Stimulated activated effector memory CD8-positive, alpha-beta T cell treated with anti-CD3 and anti-CD28 coated beads, Interleukin-12 subunit alpha, Interleukin-12 subunit beta, amount 100 ng/mL, for 72 hours (primary cell): ENCODE results near the gene RIT2.
"Not testable (repeated sequence)": the region's sequence is repeated elsewhere in the genome, so short reads cannot be mapped to it uniquely, and the experiment has no call there.

Experiments used
- ATAC-seq: fragments of 150-1000 bp; cut with Tn5 transposase; 2 replicates; pipeline ENCODE4 v1.10.0; 2021
- DNase-seq, 2 donors: peaks; one replicate each; pipeline ENCODE4 v3.0.0; 2021 to 2022; ENCODE audit warnings: low spot score in 2 of 2
- H3K27ac Mint-ChIP-seq: one replicate; pipeline ENCODE4 v1.8.0; 2022; ENCODE audit warnings: mild to moderate bottlenecking, mixed read lengths
- H3K36me3 Mint-ChIP-seq: one replicate; pipeline ENCODE4 v1.8.0; 2022; ENCODE audit warnings: mild to moderate bottlenecking, mixed read lengths
- H3K4me1 Mint-ChIP-seq: one replicate; pipeline ENCODE4 v1.8.0; 2022; ENCODE audit warnings: mixed read lengths
- H3K4me3 Mint-ChIP-seq: one replicate; pipeline ENCODE4 v1.8.0; 2022; ENCODE audit warnings: mild to moderate bottlenecking, mixed read lengths
- H3K9me3 Mint-ChIP-seq: one replicate; pipeline ENCODE4 v1.8.0; 2022; ENCODE audit warnings: mixed read lengths

RIT2 gene

GRCh38 chr18:42773870-42774269, 341.6 kb downstream of the RIT2 start:
- H3K4me1 Mint-ChIP-seq, result no peaks in the 10 kb centered on the region
- H3K36me3 Mint-ChIP-seq, result no peaks in the 10 kb centered on the region
- ATAC-seq (no peak), DNase-seq (no peak)
- H3K4me3 Mint-ChIP-seq, result no peak overlapping the region
- peaks cover 16% of the 10 kb centered on the region for H3K9me3 Mint-ChIP-seq
- H3K27ac Mint-ChIP-seq, result no peak overlapping the region

- no peak overlapping the region for H3K4me3 Mint-ChIP-seq
- no peak overlapping the region for H3K27ac Mint-ChIP-seq
- H3K4me1 Mint-ChIP-seq, result no peaks in the 10 kb centered on the region
- no peak for ATAC-seq
- H3K36me3 Mint-ChIP-seq, result no peaks in the 10 kb centered on the region
- H3K9me3 Mint-ChIP-seq, result peaks cover 13% of the 10 kb centered on the region
- DNase-seq, result no peak
Observed at GRCh38 chr18:42771936-42772335, 343.5 kb downstream of the RIT2 start.

GRCh38 chr18:42765302-42765701, 350.2 kb downstream of the RIT2 start:
- DNase-seq (no peak), ATAC-seq (no peak)
- no peak overlapping the region for H3K4me3 Mint-ChIP-seq

GRCh38 chr18:42760290-42760689, 355.2 kb downstream of the RIT2 start:
- peaks cover 18% of the 10 kb centered on the region for H3K9me3 Mint-ChIP-seq
- no peaks in the 10 kb centered on the region for H3K36me3 Mint-ChIP-seq
- DNase-seq (no peak), ATAC-seq (no peak)
- H3K4me3 Mint-ChIP-seq, result no peak overlapping the region
- H3K4me1 Mint-ChIP-seq, result no peaks in the 10 kb centered on the region
- H3K27ac Mint-ChIP-seq, result no peak overlapping the region

More at GRCh38 chr18:42765302-42765701, 350.2 kb downstream of the RIT2 start:
- H3K4me1 Mint-ChIP-seq, result no peaks in the 10 kb centered on the region
- no peaks in the 10 kb centered on the region for H3K36me3 Mint-ChIP-seq
- H3K27ac Mint-ChIP-seq, result no peak overlapping the region
- H3K9me3 Mint-ChIP-seq, result peaks cover 8% of the 10 kb centered on the region

- no peak for ATAC-seq
- no peak for DNase-seq
- Mint-ChIP-seq H3K27ac (no peak overlapping the region), H3K4me3 (no peak overlapping the region), H3K9me3 (peaks cover 18% of the 10 kb centered on the region), H3K4me1 (no peaks in the 10 kb centered on the region), H3K36me3 (no peaks in the 10 kb centered on the region)
Observed at GRCh38 chr18:42758852-42759251, 356.6 kb downstream of the RIT2 start.

GRCh38 chr18:42756214-42756613, 359.3 kb downstream of the RIT2 start:
- DNase-seq (no peak), ATAC-seq (no peak)
- H3K36me3 Mint-ChIP-seq, result no peaks in the 10 kb centered on the region
- H3K27ac Mint-ChIP-seq, result no peak overlapping the region
- peaks cover 17% of the 10 kb centered on the region for H3K9me3 Mint-ChIP-seq
- H3K4me1 Mint-ChIP-seq, result no peaks in the 10 kb centered on the region
- H3K4me3 Mint-ChIP-seq, result no peak overlapping the region

- H3K36me3 Mint-ChIP-seq, result no peaks in the 10 kb centered on the region
- H3K27ac Mint-ChIP-seq, result no peak overlapping the region
- H3K9me3 Mint-ChIP-seq, result peaks cover 13% of the 10 kb centered on the region
- H3K4me1 Mint-ChIP-seq, result no peaks in the 10 kb centered on the region
- ATAC-seq, result no peak
- H3K4me3 Mint-ChIP-seq, result no peak overlapping the region
- no peak for DNase-seq
Observed at GRCh38 chr18:42752916-42753315, 362.6 kb downstream of the RIT2 start.

- no peak for ATAC-seq
- no peak overlapping the region for H3K27ac Mint-ChIP-seq
- DNase-seq, result no peak
- H3K36me3 Mint-ChIP-seq, result no peaks in the 10 kb centered on the region
- peaks cover 10% of the 10 kb centered on the region for H3K9me3 Mint-ChIP-seq
- H3K4me3 Mint-ChIP-seq, result no peak overlapping the region
- no peaks in the 10 kb centered on the region for H3K4me1 Mint-ChIP-seq
Observed at GRCh38 chr18:42746794-42747193, 368.7 kb downstream of the RIT2 start.

- no peak overlapping the region for H3K4me3 Mint-ChIP-seq
- peaks cover 10% of the 10 kb centered on the region for H3K9me3 Mint-ChIP-seq
- DNase-seq, result no peak
- H3K27ac Mint-ChIP-seq, result no peak overlapping the region
- H3K4me1 Mint-ChIP-seq, result no peaks in the 10 kb centered on the region
- no peaks in the 10 kb centered on the region for H3K36me3 Mint-ChIP-seq
- no peak for ATAC-seq
Observed at GRCh38 chr18:42745931-42746330, 369.6 kb downstream of the RIT2 start.

GRCh38 chr18:42745171-42745570, 370.3 kb downstream of the RIT2 start:
- peaks cover 6% of the 10 kb centered on the region for H3K9me3 Mint-ChIP-seq
- H3K4me1 Mint-ChIP-seq, result no peaks in the 10 kb centered on the region
- no peak for ATAC-seq
- H3K27ac Mint-ChIP-seq, result no peak overlapping the region
- DNase-seq, result no peak
- H3K4me3 Mint-ChIP-seq, result no peak overlapping the region
- H3K36me3 Mint-ChIP-seq, result no peaks in the 10 kb centered on the region

GRCh38 chr18:42743373-42744138, 371.9 kb downstream of the RIT2 start:
- Mint-ChIP-seq H3K27ac (no peak overlapping the region), H3K9me3 (peaks cover 6% of the 10 kb centered on the region), H3K4me3 (no peak overlapping the region), H3K4me1 (no peaks in the 10 kb centered on the region), H3K36me3 (no peaks in the 10 kb centered on the region)
- ATAC-seq (no peak), DNase-seq (no peak)

- H3K9me3 Mint-ChIP-seq, result peaks cover 11% of the 10 kb centered on the region
- no peak overlapping the region for H3K27ac Mint-ChIP-seq
- no peaks in the 10 kb centered on the region for H3K36me3 Mint-ChIP-seq
- no peak overlapping the region for H3K4me3 Mint-ChIP-seq
- DNase-seq (no peak), ATAC-seq (no peak)
- H3K4me1 Mint-ChIP-seq, result no peaks in the 10 kb centered on the region
Observed at GRCh38 chr18:42742969-42743368, 372.5 kb downstream of the RIT2 start.

- DNase-seq, result no peak
- peaks cover 16% of the 10 kb centered on the region for H3K9me3 Mint-ChIP-seq
- no peaks in the 10 kb centered on the region for H3K4me1 Mint-ChIP-seq
- no peak overlapping the region for H3K4me3 Mint-ChIP-seq
- H3K27ac Mint-ChIP-seq, result no peak overlapping the region
- ATAC-seq, result no peak
- H3K36me3 Mint-ChIP-seq, result no peaks in the 10 kb centered on the region
Observed at GRCh38 chr18:42742474-42742873, 373.0 kb downstream of the RIT2 start.

- H3K9me3 Mint-ChIP-seq, result peaks cover 16% of the 10 kb centered on the region
- not testable (repeated sequence) for H3K4me3 Mint-ChIP-seq, H3K36me3 Mint-ChIP-seq, ATAC-seq, H3K27ac Mint-ChIP-seq, H3K4me1 Mint-ChIP-seq, DNase-seq
Observed at GRCh38 chr18:42741805-42742347, 373.6 kb downstream of the RIT2 start.

GRCh38 chr18:42741299-42741698, 374.2 kb downstream of the RIT2 start:
- H3K36me3 Mint-ChIP-seq, H3K27ac Mint-ChIP-seq, DNase-seq, H3K4me1 Mint-ChIP-seq, ATAC-seq, H3K4me3 Mint-ChIP-seq: not testable (repeated sequence)
- peaks cover 16% of the 10 kb centered on the region for H3K9me3 Mint-ChIP-seq

GRCh38 chr18:42736074-42736473, 379.4 kb downstream of the RIT2 start:
- H3K36me3 Mint-ChIP-seq, result no peaks in the 10 kb centered on the region
- DNase-seq (no peak), ATAC-seq (no peak)
- no peak overlapping the region for H3K27ac Mint-ChIP-seq
- no peaks in the 10 kb centered on the region for H3K4me1 Mint-ChIP-seq
- H3K4me3 Mint-ChIP-seq, result no peak overlapping the region
- H3K9me3 Mint-ChIP-seq, result peaks cover 23% of the 10 kb centered on the region
